K562 (cell line): ENCODE results near the gene POLR3A.

Source experiments
- CTCF ChIP-seq, 3 experiments: IDR thresholded peaks in 2 of 3; conservative IDR thresholded peaks in 1 of 3; 2 replicates each; pipeline ENCODE4 v1.5.1; 2011 to 2012; ENCODE audit warnings: low read length in 3 of 3, mild to moderate bottlenecking in 3 of 3, control low read depth in 2 of 3, improper control_type of control experiment in 1 of 3, inconsistent platforms in 1 of 3, low read depth in 1 of 3, mixed read lengths in 1 of 3, moderate library complexity in 1 of 3; ENCODE audit not compliant: insufficient read depth in 2 of 3
- ETV5 ChIP-seq: sonication (generic); formaldehyde crosslinking; IDR thresholded peaks from 2 replicates; pipeline ENCODE4 v1.4.0; 2020; ENCODE audit warnings: low read depth, mild to moderate bottlenecking, missing genetic modification reagents
- FOXA1 ChIP-seq: fragments of 450-650 bp; IDR thresholded peaks from 2 replicates; pipeline ENCODE4 v1.6.1; 2016; ENCODE audit warnings: mild to moderate bottlenecking, borderline replicate concordance
- JUNB ChIP-seq: fragments of 450-650 bp; formaldehyde crosslinking; conservative IDR thresholded peaks from 2 replicates; pipeline ENCODE4 v1.4.0; 2020; ENCODE audit warnings: mild to moderate bottlenecking
- POLR2A ChIP-seq: fragments of 450-650 bp; conservative IDR thresholded peaks from 2 replicates; pipeline ENCODE4 v1.6.1; 2016
- RAD51 ChIP-seq: fragments of 450-650 bp; IDR thresholded peaks from 2 replicates; pipeline ENCODE4 v1.7.1; 2016; ENCODE audit warnings: low read depth, mild to moderate bottlenecking, borderline replicate concordance
- SMC3 ChIP-seq: conservative IDR thresholded peaks from 2 replicates; pipeline ENCODE4 v1.6.1; 2011; ENCODE audit warnings: low read depth, low read length, improper control_type of control experiment; ENCODE audit not compliant: insufficient read depth
- SP1 ChIP-seq: sonication (generic); formaldehyde crosslinking; IDR thresholded peaks from 2 replicates; pipeline ENCODE4 v1.8.1; 2022; ENCODE audit warnings: mild to moderate bottlenecking, missing genetic modification reagents
- SP2 ChIP-seq: IDR thresholded peaks from 2 replicates; pipeline ENCODE4 v1.6.1; 2011; ENCODE audit warnings: mild to moderate bottlenecking, low read depth, low read length, moderate library complexity; ENCODE audit not compliant: poor library complexity, severe bottlenecking; ENCODE audit errors: extremely low read depth

- no peak for TF ChIP-seq ETV5
- TF ChIP-seq SP1 (CRISPR knock-in tag) = no peak
- no peak for TF ChIP-seq JUNB (CRISPR knock-in tag)
- TF ChIP-seq CTCF (IDR thresholded peaks at IDR 0.05 in 2 of 3, conservative IDR thresholded peaks at IDR 0.05 in 1 of 3; ENCODE audit: insufficient read depth in 2 of 3, low read depth in 1 of 3, low read length in 3 of 3) = no peak
- no peak for TF ChIP-seq RAD51
- TF ChIP-seq FOXA1 = no peak
- no peak for TF ChIP-seq SP2
- TF ChIP-seq POLR2A = no peak
- no peak for TF ChIP-seq SMC3
Measured at GRCh38 chr10:77960829-77961329, 68.4 kb downstream of the POLR3A start.
